ENCODE data around the gene TWIST1.

- TF ChIP-seq CTCF (IDR thresholded peaks at IDR 0.05) (no peak), POLR2A (IDR thresholded peaks at IDR 0.05) (no peak)
These were observed 18.9 kb downstream of the TWIST1 start for GRCh38 chr7:19098510-19098909.

All from heart left ventricle (tissue), 13 donors.